Stimulated activated CD4-positive, alpha-beta T cell treated with anti-CD3 and anti-CD28 coated beads, Interleukin-1b, Interleukin-23, amount 100 ng/mL, for 4 hours (primary cell): ENCODE data around the gene SCG2.

Experiments used
- DNase-seq, 2 donors: peaks; one replicate each; pipeline ENCODE4 v3.0.0-alpha.2; 2020; ENCODE audit warnings: low read depth in 2 of 2

Gene SCG2, protein sequence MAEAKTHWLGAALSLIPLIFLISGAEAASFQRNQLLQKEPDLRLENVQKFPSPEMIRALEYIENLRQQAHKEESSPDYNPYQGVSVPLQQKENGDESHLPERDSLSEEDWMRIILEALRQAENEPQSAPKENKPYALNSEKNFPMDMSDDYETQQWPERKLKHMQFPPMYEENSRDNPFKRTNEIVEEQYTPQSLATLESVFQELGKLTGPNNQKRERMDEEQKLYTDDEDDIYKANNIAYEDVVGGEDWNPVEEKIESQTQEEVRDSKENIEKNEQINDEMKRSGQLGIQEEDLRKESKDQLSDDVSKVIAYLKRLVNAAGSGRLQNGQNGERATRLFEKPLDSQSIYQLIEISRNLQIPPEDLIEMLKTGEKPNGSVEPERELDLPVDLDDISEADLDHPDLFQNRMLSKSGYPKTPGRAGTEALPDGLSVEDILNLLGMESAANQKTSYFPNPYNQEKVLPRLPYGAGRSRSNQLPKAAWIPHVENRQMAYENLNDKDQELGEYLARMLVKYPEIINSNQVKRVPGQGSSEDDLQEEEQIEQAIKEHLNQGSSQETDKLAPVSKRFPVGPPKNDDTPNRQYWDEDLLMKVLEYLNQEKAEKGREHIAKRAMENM

DNA sequence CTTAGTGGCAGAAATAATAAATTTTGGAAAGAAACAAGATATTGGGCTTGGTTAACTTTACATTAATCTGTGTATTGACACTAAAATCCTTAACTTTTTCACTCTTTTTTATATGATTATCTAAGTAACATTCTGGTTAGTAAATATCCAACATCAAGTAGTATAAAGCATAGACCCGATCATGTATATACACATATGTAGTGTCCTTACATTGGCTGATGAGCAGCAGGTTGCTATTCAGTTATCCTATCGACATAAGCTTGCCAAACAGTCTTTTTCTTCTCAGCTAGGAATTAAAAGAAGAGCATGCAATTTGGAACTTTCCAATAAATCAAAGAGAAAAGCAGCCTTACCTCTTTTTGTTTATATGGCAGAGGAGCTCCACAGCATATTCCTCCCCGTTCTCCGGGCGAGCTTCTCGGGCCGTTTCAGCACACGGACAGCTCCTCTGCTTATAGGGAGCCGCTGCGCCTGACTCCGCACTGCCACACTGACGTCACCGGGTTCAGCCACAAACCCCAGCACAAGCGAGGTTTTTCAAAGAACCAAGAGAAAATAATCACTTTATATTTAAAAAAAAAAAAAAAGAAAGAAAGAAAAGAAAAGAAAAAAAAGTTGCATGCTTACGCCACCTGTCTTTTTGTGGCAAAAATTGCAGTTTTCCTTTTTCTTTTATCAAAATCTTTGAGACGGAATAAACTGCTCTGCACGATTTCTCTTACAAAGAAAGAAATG, at the start of gene SCG2:
Gene SCG2, minus strand, starts transcription at position 430 of the 735 bp plus-strand sequence. CDS start 3,079 bp downstream, outside the sequence.
- no peak for DNase-seq

DNA sequence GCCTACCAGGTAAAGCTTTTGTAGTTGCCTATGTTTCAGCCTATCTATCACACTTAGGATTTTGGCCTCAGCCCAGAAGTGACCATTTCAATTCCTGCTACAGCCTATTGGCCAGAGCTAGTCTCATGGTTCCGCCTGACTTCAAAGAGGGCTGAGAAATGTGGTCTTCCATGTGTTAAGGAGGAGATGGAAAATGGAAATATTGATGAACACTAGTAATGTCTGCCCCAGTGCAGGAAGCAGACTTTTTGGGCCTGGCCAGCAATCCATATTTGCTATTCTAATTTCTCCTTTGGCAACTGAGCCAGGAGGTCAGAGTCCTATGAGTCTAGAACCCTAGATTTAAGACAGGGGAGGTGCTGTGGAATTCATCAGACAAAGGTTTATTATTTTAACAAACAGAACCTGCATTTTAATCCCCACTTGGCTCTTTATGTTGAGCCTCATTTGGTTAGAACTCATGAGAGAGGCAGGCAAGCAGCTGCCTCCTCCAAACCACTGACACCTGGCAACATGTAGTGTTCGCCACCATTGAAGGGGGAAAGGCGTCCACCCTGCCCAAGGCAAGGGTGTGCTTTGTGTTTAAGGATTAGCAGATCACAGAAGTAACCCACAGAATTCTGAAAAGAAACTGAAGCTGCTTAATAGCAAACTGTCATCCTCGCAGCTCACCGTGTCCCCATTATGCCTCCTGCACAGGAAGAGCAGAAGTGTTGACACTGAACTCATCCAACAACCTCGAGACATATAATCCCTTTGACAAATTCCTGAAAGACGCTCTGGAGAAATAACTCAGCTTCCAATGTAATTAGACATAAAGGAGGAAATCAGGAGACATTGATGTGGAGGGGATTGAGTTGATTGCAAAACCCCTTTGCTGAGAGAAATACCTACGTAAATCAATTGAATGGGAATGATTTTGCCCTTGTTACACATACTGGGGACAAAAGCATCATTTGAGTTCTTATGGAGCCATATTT, 47.7 kb upstream of the SCG2 start:
- DNase-seq = no peak

DNA sequence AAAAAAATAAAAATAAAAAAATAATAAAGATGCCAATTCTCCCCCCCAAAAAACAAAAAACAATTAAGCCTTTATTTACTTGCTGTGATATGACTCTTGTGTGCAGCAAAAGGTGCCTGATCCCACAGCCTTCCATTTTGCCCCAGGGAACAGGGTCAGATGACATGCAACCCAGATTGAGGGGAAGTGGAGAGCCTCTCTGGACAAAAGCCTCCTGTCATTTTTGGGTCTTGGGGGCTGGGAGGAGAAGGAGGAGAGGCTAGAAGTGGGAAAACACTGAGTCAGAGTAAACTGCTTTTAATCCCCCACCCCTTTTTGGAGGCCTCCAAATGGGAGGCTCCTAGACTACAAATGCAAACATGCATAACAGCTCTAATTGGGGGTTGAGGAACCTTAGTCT, 46.6 kb upstream of the SCG2 start:
- DNase-seq = no peak

DNA sequence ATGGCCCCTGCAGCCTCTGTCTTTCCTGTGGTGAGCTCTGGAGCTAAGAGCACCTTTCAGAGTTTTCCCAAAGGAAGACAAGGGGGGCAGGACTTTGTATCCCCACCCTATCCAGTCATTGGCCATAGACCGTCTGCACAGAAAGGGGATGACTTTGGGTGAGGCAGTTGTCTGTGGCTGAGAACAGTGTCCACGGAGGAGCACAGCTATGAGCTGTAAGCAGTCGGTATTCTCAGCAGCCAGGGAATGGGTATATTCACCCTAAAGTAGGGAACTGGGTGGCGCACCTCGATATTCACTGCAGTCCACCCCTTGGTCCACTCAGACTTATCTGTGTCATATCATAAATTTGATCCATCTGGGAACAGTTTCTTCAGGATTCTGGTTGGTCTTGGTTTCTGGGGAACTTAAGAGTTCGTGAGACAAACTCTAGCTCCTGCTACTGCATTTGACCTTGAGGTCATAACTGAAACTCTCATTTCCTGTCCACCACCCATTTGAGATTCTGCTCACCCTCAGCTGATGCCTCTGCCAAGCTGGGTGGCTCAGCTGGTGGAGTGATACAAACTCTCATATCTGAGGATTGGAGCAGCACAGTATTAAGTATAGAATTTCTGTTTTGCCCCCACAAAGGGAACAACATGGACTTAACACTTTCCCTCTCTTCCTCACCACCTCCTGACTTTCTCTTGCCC, 45.2 kb upstream of the SCG2 start:
- DNase-seq = no peak

DNA sequence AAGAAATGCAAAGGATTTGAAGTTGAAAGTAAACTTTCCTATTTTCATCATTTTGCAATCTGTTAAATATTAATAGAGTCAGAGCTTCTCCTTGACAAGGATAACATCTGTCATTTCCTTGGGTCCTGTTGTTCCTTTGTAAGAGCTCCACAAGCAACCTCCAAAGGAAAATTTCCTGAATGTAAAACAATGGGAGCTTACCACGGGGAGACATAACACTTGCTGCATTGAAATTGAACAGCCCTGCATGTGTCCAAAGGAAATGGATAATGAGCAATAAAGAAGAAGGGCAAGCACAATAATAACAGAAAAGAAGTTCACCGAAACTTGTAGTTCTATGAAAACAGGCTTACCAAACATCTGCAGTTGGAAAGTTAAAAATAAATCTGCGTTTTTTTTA, 42.0 kb upstream of the SCG2 start:
- DNase-seq = no peak

DNA sequence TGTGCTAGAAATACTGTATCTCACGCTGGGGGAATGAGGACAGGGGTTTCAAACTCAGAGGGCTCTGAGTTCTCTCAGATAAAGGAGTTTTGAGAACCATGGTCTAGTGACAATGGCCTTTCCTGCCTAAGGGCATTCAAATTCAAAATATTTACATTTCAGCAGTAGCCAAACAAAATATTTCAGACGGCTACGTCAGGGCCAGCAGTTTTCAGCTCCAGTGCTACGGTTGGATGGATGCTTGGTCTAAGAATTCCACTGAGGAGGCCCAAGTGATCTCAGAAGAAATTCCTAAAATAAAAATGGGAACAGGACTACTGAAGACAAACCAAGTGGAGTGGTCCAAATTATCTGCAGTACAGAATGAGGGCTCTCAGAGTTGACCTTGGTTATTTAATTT, 41.1 kb upstream of the SCG2 start:
- DNase-seq = no peak

DNA sequence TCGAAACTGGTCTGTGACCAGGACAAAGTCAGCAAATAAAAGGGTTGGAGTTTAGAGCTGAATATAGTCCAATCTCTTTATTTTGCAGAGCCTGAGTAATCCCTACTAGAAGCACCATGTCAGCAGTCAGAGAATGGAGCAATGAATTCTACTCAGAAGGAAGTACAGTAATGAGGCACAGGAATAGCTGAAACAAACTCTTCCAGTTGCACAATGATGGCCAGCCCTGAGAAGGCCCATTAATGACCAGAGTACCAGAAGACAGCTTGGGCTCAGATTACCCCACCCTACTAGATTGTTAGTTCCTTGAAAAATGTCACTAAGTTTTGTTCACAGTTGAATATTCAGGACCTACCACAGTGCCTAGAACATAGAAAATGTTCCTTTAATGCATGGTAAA, 40.3 kb upstream of the SCG2 start:
- no peak for DNase-seq

DNA sequence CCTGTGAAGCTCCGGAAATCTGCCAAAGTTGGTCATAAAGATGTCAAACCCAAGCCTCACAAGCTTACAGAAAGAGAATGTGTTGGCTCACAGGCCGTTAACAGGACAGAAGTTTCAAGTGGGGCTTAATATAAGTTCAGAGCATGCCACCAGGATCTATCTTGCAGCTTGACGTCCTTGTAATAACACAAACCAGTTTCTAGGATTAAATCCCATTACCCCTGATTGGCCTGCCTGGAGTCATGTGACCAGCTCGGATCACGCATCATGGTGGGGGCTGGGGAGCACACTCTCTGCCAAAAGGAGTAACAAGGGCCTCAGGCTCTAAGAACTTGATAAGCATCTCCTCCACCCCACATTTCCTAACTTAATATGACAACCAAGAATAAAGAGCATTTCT, 38.9 kb upstream of the SCG2 start:
- DNase-seq = no peak

DNA sequence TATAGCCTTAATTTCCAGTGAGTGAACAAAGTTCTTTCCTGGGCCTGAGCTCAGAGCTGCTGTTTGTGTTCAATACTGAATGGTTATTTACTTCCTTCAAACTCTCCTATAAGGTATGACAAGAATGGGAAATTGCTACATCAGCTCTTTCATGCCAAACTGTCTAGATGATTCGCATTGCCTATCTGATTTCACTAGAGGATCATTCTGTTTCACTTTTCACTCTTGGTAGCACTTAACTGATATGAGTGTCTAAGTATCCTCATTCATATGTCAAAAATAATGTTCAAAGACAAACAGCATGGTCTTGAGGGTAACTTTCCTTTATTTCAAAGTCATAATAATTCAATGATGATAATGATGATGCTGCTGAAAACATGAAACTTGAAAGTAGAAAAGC, 32.9 kb upstream of the SCG2 start:
- no peak for DNase-seq

DNA sequence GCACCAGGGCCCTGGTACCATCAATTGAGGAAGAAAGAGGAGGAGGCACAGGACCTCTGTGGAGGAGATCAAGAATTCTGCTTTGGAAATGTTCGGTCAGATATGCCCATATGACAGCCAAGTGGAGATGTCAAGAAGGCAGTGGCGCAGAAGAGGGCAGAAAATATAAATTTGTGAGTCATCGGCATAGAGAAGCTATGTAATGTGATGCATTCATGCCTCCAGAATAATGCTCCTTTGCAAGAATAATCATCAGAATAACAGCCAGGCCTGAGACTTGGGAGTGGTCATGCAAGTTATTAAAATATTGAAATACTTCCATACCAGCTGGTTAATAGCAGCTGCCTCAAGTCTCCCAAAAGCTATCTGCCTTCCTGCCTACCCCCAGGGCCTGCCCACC, 32.1 kb upstream of the SCG2 start:
- no peak for DNase-seq

DNA sequence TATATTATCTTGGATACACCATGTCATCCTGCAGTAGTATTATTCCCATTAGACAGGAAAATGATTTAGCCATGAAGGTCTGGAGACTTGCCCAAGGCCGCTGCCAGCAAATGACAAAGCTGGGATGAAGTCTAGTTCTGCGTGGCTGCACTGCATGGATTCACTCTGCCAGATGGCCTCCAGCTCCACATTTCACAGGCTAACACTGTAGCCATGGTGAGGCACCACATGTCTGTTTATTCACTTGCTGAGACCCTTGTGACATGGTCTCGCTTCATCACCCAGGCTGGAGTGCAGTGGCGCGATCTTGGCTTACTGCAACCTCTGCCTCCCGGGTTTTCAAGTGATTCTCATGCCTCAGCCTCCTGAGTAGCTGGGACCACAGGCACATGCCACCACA, 31.5 kb upstream of the SCG2 start:
- DNase-seq = no peak

DNA sequence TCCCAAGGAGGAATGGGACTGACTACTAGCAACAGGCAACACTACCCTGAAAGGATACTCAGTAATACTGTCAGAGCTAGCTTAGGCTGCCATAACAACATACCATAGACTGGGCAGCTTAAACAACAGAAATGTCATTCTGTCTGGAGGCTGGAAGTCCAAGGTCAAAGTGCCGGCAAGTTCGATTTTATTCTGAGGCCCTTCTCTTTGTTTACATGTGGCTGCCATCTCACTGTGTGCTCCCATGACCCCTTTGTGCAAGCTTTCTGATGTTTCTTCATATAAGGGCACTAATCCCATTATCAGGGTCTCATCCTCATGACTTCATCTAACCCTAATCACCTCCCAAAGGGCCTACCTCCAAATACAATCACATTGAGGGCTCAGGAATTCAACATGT, 30.7 kb upstream of the SCG2 start:
- no peak for DNase-seq

DNA sequence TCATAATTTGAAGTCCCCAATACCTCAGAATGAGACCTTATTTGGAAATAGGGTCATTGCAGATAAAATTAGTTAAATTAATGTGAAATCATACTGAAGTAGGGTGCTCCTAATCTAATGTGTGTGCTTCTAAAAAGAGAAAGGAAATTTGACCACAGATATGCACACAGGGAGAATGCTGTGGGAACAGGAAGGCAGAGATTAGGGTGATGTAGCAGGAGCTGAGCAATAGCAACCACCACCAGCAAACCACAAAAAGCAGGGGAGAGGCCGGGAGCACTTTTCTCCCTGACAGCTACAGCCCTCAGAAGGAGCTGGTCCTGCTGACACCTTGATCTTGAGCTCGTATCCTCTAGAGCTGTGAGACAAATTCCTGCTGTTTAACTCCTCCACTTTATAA, 24.6 kb upstream of the SCG2 start:
- DNase-seq = no peak

DNA sequence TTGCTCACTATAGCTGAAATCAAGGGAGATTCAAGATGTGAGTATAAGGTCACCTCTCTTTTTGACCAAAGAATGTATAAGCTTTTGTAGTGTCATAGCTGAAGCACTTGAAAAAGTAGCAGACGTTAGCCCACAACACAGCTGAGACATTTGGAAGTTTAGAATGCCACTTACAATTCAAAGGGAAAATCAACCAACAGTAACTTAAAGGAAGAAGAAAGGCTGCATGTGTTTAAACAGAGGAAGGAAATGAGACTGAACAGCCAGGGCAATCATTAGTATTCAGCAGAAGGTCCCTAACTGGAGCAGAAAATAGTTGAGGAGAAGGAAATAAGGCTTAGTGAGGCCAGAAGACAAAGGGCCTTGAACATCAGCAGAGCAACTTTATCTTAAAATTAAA, 23.5 kb upstream of the SCG2 start:
- DNase-seq = no peak

DNA sequence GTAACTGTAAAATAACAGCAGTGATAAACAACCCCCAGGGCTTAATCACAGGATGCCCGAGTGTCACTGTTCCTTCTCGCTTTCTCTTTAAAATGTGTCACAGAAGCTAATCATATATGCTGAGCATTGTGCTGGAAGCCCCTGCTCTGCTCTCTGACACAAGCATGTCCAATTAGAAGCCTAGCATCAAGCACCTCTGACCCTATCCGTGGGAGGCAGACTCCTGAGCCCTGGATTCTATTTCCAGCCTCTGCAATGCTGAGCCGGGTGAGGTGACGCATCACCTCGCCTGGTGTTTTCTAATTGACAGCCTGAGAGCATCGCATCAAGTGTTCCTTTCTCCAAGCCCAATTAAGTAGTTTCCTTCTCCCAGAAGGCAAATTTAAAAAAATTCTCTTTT, 19.7 kb upstream of the SCG2 start:
- DNase-seq = no peak

DNA sequence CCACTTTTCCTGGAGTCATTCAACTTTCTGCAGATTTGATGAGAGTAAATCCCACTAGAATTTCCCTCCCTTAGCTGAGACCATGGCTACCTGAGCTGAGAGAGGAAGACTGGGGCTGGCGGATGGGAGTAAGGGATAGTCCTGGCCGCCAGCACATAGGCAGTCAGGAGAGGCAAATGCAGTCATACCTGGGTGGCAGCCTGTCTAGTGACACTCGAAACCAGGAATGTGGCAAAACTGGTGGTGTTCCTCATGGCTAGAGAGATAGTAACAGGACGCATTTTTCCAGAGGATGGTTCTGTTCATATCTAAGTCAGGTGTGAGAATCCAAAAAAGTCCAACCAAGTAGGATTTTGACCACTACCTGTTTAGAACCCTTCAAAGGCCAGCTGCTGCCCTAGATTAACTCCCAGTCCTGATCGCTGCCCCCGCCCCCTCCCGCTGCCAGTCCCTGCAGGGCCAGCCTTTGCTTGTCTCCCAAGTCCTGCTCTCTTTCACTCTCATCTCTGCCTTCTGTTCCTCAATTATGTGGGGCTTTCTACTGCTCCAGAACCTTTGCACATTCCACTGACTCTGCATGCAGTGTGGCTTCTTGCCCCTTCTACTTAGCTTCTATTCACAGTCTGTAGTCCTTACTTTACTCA, 17.4 kb upstream of the SCG2 start:
- no peak for DNase-seq

DNA sequence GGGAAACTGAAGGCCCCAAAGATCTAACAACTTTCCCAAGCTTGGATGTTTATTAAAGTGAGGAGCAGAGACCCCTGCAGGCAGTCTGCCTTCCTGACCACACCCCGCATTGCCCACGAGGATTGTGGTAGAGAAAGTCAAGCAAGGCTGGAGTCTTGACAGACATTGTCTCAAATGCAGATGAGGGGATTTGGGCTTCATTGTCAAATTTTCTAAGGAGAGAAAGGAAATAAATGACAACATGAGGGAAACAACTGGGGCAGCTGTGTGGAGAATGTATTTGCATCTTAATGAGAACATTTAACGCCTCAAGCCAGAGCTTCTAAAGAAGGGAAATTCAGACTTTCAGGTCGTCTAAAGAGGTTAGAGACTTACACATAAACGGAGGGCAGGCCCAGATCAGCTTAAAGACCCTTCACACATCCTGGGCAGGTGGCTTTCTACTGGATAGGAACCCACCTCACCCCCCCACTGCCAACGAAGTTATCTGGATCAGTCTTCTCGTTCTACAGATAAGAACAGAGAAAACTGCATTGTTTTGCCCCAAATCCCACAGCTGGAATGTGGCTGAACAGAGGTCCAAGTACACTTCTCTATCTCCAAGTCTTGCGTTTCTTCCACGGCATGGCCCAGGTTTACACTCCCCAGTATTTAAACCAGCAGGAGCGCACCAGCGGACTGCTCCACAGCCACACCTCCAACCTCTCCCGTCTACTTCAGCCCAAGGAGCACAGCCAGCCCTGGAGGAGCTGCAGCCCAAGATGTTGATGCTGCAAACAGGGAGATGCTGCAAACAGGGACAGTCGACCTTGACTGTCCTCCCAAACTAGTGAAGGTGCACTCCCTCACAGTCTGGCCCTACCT, 16.2 kb upstream of the SCG2 start:
- no peak for DNase-seq

DNA sequence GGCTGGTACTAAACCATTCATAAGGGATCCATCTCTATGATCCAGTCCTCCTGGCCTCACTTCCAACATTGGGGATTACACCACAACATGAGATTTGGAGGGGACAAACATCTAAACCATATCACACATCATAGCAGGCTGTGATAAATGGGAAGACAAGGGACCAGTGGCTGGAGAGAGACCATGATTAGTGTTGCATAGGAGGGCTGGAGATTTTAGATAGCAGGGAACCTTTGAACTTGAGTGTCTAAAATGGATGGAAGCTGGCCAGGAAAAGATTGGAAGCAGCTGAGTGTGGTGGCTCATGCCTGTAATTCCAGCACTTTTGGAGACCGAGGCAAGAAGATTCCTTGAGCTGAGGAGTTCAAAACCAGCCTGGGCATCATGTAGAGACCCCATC, 12.4 kb upstream of the SCG2 start:
- no peak for DNase-seq
